ENCODE measurements around the gene ELOVL6. TPM values are rescaled to one million over a fixed set of nuclear protein-coding genes. Genes with fewer than 3 reads are reported as not detected.

Gene ELOVL6
- total and polyA plus RNA-seq, 9 of the 15 experiments (the other 6 are each of a cell fraction or from before 2014, with no cell fraction given), result 18.3 to 82.6 (median 46.0) TPM

DNA sequence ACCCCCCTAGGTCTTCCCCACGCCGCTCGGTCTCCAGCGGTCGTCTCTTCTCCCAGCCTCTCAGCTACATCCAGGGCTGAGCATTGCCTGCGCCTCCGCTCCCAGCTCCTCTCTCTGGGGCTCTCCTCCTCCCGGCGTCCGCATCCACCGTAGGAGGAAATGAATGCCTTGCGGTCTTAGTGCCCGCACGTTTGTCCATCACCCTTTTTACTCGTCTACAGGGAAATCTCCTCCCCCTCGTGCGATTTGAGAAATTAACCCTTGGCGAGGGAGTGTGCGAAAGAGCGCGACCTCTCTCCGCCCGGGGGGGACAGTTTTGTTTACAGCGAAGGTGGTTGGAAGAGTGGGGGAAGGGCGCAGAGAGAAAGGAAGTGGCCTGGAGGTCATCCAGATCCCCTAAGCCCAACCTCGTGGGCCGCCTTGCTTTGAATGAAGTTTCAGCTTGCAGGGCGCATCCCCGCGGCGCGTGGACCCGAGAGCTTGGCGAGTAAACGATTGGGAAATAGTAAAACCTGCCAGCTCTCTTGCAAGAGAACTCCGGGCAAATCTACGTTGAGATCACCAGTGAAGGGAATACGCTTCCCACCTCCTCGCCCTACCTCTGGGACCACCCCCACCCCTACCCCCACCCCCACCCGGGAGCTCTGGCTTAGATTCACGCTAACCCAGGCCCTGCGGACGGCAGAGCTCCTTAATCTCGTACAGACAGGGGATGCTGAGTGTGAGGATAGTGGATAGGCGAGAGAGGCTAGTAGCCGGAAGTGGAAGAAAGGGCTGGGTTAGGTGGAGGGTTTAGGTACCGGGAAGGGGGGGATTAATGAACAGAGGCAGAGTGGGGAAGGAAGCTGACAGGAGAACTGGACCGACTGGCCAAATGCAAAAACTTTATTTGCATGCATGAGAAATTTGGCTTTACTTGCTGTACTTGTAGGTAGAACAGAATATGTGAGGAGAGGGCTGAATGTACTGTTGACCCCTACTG, at the start of gene ELOVL6 (continued):
- TF ChIP-seq, protein P1, sequence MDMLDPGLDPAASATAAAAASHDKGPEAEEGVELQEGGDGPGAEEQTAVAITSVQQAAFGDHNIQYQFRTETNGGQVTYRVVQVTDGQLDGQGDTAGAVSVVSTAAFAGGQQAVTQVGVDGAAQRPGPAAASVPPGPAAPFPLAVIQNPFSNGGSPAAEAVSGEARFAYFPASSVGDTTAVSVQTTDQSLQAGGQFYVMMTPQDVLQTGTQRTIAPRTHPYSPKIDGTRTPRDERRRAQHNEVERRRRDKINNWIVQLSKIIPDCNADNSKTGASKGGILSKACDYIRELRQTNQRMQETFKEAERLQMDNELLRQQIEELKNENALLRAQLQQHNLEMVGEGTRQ (CRISPR knock-in tag; IDR thresholded peaks at IDR 0.05), result no peak
- no peak for TF ChIP-seq MTA2 (IDR thresholded peaks at IDR 0.05; ENCODE audit: low read depth)
- peak; percentile 26; the same call in 1 of the 2 replicates for TF ChIP-seq PHF21A (IDR thresholded peaks at IDR 0.05; ENCODE audit: borderline replicate concordance, low read depth)
- TF ChIP-seq HDAC1 (IDR thresholded peaks at IDR 0.05), result peak in 1 of 2 experiments; percentile 92; a peak in 2 of 4 replicates
- TF ChIP-seq BACH1 (tag; IDR thresholded peaks at IDR 0.05), result no peak
- TF ChIP-seq, protein P2, sequence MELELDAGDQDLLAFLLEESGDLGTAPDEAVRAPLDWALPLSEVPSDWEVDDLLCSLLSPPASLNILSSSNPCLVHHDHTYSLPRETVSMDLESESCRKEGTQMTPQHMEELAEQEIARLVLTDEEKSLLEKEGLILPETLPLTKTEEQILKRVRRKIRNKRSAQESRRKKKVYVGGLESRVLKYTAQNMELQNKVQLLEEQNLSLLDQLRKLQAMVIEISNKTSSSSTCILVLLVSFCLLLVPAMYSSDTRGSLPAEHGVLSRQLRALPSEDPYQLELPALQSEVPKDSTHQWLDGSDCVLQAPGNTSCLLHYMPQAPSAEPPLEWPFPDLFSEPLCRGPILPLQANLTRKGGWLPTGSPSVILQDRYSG (tag; conservative IDR thresholded peaks at IDR 0.05; ENCODE audit: low read depth), result no peak
- peak; percentile 78 for TF ChIP-seq ETV5 (CRISPR knock-in tag; IDR thresholded peaks at IDR 0.05; ENCODE audit: low read depth)
- TF ChIP-seq RAD21 (CRISPR knock-in tag; conservative IDR thresholded peaks at IDR 0.05 in 1 of 2, IDR thresholded peaks at IDR 0.05 in 1 of 2), result peak in 1 of 2 experiments; percentile 26; a peak in 3 of 4 replicates
- TF ChIP-seq ZNF121 (CRISPR knock-in tag; conservative IDR thresholded peaks at IDR 0.05), result no peak
- no peak for TF ChIP-seq BDP1 (IDR thresholded peaks at IDR 0.05; ENCODE audit: insufficient read depth, insufficient read length)
- no peak for TF ChIP-seq SRSF7 (optimal IDR thresholded peaks at IDR 0.05; ENCODE audit: low read depth, low read length)
- no peak for TF ChIP-seq RHOXF2B (CRISPR knock-in tag; conservative IDR thresholded peaks at IDR 0.05)
- TF ChIP-seq EP400 (IDR thresholded peaks at IDR 0.05), result peak; percentile 93
- no peak for TF ChIP-seq ZNF696 (CRISPR knock-in tag; conservative IDR thresholded peaks at IDR 0.05)
- TF ChIP-seq ZNF24 (IDR thresholded peaks at IDR 0.05), result peak; percentile 69; the same call in 1 of the 2 replicates
- peak; percentile 59 for TF ChIP-seq POLR2H (tag; IDR thresholded peaks at IDR 0.05; ENCODE audit: low read depth)
- no peak for TF ChIP-seq TEAD2 (tag; IDR thresholded peaks at IDR 0.05)
- TF ChIP-seq ZNF780A (CRISPR knock-in tag; IDR thresholded peaks at IDR 0.05), result no peak
- peak; percentile 92 for TF ChIP-seq BHLHE40 (IDR thresholded peaks at IDR 0.05; ENCODE audit: low read length)
- TF ChIP-seq, protein P3, sequence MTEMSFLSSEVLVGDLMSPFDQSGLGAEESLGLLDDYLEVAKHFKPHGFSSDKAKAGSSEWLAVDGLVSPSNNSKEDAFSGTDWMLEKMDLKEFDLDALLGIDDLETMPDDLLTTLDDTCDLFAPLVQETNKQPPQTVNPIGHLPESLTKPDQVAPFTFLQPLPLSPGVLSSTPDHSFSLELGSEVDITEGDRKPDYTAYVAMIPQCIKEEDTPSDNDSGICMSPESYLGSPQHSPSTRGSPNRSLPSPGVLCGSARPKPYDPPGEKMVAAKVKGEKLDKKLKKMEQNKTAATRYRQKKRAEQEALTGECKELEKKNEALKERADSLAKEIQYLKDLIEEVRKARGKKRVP (CRISPR knock-in tag; IDR thresholded peaks at IDR 0.05), result no peak
- TF ChIP-seq TARDBP (IDR thresholded peaks at IDR 0.05), result no peak
